ENCODE results near the gene TTC33.
A peak's percentile ranks its signal among the peaks of the same experiment; 100 is the strongest.
"Not testable (repeated sequence)": the region's sequence is repeated elsewhere in the genome, so short reads cannot be mapped to it uniquely, and the experiment has no call there.

Gene TTC33

DNA sequence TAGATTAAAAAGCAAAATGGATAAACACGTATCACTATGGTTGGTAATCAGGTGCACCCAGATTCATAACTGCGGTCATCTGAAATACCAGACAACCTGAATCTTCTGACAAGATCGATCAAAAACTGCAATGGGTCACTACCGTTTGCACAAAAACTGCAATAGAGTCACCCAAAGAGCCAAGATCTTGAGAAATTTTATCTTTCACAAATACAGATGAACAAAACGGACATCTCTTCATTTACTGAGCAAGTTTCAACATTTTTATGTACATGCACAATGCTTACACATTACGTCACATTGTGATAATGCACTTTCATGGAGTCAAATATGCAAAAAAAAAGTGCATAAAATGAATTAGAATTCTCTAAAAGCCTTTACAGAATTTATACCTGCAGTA, 23.8 kb upstream of the TTC33 start:
- no peak for DNase-seq

DNA sequence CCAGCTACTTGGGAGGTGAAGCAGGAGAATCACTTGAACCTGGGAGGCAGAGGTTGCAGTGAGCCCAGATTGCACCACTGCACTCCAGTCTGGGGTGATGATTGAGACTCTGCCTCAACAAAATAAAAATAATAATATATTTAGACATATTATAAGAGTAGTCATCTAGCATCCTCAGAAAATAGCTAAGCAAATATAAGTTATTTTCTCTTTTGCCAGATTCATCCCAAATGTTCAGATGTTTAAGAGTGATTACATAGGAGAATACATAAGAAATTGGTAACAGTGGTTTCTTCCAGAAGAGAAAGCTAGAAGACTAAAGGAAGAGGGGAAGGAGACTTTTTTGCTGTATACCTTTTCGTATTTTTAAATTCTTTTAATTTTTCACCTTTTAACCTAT, 22.4 kb upstream of the TTC33 start:
- no peak for DNase-seq

DNA sequence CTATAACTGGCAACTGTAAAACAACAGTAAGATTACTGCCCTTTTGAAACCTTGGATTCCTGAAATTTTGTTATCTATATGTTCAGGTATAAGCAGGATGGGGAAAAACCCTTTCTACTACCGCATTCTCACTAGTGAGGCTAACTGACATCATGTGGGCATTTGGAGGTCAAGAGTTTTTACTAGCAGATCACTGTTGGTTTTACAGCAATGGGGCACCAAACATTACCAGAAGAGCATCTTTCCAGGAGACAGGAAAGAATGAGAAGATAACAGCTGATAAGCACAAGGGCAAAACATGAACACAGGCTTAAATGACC, 20.9 kb upstream of the TTC33 start:
- DNase-seq: no peak

DNA sequence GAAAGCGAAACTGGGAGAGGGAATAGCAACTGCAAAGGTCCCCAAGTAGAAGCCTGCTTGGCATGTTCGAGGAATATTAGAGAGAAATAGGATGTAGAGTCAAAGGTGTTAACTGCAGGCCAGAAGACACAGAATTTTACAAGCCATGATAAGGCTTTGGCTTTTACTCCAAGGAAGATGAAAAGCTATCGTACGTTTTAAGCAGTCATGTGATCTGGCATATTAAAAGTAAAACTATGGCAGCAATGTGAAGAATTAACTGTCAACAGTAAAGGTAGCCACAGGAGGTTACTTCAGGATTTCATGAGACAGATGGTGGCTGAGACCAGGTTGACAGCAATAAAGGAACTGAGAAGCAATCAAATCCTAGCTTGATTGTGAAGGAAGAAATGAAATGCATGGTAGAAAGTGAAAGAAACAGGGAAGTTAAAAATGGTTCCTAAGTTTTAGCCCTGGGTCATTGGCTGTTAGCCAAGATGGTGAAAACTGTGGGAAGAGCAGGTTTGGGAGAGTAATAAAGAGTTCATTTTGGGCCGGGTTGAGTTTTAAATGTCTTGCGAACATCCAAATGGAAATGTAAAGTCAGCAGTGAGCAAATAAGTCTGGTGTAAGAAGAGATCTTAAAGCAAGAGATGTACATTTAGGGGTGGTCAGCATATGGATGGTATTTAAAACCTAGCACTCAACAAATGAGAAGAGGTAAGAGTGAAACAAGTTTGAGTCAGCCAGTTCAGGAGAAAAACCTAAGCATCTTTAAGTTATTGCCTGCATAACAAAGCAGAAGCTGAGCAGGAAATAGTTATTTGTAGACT, 20.3 kb upstream of the TTC33 start:
- DNase-seq: no peak

DNA sequence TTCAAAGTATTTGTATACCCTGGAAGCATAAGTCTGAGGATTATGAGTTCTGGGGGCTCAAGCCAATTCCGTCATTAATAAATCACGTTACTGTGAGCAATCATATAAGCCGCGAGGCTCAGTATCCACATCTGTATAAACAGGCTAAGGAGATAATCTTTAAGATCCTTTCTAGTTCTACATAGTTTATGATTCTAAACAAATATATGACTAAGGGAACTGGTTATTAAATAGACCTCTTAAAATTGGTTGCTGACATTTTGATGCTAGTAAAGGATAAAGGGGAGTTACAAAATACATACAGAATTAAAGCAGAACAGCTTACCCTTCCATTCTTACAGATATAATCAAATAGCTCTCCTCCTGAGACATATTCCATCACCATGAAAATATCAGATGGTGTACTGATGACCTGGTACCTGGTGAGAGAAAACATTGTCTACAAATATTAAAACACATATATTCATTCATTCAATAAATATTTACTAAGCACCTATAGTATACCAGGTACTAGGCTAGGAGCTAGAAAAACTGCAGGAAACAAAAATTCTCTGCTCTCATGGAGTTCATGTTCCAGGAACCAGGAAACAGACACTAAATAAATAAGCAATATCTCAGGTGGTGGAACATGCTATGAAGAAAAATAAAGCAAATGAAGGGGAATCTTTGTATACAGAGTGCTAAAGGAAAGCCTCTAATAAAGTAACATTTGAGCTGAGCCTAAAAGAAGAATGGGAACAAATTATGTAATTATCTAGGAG, 19.5 kb upstream of the TTC33 start:
- DNase-seq: no peak

DNA sequence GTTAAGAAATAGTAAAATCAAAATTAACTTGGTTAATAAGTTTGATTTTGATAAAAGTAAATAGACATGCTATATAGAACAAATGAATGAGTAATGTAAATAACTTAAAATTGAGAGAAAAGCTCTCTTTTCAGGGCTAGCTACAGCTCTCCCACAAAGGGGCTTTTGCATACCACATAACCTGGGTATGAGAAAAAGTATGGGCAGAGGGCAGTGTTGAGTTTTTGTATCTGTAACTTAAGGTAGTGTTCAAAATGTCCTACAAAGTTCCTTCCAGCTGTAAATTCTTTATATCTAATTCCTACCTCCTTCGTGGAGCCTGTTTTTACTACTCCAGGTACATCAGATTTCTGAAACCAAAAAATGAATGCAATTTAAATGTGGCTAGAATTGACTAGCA, 18.9 kb upstream of the TTC33 start:
- DNase-seq: no peak

DNA sequence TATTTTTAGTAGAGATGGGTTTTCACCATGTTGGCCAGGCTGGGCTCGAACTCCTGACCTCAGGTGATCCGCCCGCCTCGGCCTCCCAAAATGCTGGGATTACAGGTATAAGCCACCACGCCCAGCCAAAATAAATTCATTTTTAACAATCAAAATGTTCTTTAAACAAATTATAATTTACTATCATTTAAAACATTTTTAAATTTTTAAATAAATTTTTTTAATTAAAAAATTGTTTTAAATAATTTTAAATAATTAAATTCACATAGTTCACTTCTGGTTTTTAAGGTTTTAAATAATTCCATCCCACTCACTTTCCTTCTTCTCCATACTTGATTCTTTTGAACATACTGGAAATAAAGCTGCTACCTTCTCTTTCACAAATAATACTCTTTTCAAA, 15.0 kb upstream of the TTC33 start:
- DNase-seq: no peak

DNA sequence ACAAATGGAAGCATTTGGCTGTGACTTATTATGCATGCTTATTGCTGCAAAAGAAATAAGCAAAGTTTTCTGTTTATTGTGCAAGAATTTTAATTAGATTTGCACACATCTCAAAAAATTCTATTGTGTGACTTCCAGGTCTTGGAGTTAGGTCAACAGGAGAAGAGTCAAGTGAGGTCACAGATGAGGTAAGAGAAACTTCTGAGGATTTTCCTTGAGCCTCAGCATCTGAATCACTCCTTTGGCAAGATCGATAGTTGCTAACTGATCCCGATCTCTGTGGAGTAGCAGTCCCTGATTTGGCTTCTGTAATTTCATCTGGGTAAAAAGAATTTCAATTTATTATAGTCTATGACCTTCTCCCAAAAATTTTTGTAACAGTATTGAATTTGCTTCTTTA, 6.9 kb upstream of the TTC33 start:
- no peak for DNase-seq

DNA sequence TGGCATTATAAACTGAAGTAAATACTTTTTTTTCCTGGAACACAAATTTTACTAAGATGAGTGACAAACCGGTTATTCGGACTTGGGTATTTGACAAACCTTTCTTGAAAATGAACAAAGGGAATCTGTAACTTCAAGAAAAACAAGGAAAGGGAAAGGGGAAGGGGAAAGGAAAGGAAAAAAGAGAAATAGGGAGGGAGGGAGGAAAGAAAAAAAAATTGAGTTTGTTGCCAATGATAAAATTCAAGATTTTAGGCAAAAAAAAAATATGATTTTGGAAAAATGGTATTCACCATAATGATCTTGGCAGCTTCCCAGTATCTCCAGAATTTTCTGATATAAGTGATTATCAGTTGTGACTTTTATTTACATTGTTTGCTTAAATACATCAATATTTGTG, 1.6 kb upstream of the TTC33 start:
- DNase-seq: no peak

DNA sequence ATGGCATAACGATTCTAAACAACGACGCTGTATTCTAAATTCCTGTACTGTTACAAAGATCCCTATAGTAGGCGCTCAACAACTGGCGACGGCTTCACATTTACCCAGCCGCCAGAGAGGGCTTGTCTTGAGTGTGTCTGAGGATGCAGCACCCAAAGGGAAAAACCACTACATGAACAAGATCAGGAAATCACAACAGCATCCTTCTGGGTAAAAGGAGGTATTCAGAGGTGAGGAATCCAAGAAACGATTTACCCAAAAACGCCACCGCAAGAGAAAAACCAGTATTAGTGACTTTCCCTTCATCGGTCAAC, 711 bp downstream of the TTC33 start:
- DNase-seq: peak; percentile 84

DNA sequence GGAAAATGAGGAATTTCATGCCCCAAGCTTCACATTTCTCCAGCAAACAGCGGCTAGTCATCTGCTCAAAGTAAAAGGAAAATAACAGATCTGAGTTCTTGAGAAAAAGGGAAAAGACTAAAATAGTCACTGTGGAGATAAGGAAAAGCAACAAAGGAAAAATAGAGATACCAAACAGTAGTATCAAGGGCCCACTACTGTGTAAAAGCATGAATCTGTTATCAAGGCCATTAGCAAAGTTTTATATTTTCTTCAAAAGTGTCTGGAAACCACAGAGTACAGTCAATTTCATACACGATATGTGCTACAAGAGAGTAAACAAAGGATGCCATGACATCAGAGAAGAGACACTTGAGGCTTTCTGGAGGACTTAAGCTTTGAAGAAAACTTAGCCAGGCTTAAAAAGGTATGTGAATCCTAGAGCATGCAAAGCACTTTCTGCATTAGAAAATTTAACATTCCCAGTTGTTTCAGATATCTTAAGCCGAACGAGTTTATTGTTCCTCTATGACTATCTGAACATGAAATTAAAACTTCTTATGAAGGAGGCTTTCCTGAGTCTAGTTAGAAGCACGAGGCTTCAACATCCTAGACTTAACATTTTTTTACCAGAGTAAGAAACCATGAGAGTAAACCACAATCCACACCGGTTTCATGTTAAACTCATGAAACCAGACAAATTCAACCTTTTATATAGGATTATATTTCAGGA, 1.2 kb downstream of the TTC33 start:
- no peak for DNase-seq

DNA sequence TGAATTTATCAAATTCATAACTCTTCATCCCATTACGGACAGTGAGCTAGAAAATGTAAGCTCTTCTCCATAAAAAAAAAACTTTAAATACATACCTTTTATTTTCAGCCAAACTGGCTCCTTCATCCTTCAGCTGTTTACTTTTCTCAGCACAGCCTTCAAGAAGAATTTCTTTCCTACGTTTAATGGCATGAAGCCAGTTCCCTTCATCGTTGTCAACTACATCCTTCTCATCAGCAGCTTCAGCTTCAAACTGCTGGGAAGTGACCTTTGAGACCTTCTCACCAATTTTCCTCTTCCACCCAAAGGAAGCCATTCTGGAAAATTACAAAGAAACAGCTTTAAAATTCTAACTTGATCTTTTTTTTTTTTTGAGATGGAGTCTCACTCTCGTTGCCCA, 9.1 kb downstream of the TTC33 start:
- DNase-seq: no peak

DNA sequence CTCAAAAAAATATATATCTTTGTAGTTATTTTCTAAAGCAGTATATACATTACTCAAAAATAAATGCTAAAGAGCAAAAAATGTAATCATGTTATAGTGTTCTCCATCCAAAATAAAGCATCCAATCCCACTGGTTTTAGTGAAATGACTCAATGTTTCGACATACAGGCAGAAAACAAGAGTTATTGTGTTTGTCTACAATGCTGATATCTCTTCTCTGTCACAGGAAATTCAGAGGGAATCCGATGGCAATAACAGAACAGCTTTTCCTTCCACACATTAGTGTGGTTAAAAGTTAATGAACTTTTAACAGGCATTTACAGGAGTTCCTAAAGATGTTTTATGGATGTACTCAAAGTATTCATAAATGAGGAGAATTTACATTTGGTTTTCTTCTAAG, 12.0 kb downstream of the TTC33 start:
- no peak for DNase-seq

DNA sequence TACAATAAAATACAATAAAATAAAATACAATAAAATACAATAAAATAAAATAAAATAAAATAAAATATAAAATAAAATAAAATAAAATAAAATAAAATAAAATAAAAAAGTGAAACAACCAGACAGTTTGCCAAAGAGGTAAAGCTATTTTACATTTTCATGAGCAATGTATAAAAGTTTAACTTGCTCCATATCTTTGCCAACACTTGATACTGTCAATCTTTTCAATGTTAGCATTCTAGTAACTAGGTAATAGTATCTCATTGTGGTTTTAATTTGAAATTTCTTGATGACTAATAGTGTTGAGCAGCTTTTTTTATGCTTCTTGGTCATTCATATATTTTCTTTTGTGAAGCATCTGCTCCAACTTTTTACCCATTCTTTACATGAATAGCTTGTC, 17.3 kb downstream of the TTC33 start:
- DNase-seq: no peak

DNA sequence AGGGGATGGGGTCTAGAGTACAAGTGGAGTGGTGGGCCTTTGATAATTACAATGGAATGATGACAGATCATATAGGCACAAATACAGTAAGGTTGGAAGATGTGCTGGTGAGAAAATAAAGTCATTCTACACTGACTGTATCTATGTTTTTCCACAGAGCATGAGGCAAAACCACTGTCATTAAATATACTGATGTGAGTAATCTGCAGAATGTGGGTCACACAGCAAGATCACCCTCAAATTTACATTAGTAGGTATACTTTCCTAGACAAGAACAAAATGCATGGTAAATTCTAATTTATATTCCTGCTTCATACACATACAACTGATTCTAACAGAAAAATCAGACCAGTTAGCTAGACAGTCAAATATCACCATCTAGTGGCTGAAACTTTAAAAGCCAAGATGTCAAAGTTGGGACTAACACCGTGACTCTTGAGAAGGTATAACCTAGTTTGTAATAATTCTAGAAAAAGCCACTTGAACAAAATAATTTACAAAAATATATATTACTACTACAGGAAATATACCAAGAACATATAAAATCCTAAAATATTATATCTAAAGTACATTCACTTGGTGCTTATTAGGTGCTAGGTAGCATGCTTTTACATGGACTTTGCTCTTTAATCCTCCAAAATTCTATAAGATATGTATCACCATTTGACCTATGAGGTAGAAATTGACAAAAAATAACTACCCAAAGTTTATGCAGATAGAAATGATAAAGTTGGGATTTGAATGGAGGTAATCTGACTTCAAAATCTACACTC, 19.5 kb downstream of the TTC33 start:
- DNase-seq: no peak

DNA sequence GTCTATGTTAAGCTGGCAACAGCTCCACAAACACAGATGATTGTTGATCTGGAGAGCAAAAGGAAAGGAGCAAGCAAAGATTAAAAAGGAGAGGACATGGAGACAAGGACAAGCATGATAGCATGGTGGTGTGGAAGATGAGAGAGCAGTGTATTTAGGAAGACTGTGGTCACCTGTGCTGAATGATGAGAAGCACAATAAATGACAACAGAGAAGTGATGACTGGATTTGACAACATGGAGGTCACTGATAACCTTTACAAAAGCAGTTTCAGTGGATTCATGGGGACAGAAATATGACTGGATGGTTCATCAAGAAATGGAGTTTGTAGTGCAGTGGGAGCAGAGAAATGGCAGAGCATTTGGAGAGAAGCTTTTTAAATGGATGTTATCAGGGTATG, 20.2 kb downstream of the TTC33 start:
- DNase-seq: no peak

DNA sequence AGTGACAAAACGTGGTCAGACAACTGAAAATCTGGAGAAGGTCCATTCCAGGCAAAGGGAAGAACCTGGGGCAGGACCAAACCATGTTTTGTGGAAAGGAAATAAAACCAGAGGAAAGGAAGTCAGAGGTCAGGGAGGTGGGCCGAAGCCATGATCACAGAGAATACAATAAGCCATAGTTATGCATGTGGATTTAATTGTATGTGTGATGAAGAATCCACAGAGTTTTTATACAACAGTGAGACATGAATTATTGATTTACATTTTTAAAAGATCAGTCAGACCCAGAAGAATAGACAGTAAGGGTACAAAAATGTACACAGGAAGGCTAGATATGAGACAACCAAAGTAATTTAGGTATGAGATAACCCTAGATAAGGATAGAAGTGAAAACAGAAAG, 20.8 kb downstream of the TTC33 start:
- DNase-seq: no peak

DNA sequence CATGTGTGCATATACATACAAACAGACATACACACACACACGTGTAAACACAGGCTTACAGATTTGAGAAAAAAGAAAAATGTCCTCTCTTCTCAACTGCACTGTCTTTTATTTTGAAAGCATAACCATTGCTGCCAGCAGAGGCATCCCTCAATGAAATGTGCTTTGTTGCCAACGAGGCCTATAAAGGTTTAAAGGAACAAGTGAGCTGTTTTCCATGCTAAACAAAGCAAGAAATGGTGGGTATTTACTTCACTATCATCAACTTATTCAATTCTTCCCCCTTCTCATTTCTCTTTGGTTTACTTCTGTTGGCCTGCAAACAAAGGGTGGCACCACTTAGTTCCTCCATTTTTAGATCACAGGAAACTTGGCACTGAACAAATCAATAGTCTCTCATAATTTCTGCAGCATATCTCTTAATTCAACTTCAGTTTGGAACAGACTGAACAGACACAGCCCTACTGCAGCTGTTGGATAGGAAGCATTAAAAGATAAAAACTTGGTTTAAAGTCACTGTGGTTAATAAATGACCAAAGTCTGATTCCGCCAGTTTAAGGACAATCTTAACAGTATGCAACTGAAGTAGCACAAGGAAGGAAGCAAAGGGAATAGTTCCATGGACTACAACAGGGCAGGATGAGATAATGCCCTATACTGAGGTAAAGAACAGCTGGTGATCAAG, 21.7 kb downstream of the TTC33 start:
- DNase-seq: no peak

DNA sequence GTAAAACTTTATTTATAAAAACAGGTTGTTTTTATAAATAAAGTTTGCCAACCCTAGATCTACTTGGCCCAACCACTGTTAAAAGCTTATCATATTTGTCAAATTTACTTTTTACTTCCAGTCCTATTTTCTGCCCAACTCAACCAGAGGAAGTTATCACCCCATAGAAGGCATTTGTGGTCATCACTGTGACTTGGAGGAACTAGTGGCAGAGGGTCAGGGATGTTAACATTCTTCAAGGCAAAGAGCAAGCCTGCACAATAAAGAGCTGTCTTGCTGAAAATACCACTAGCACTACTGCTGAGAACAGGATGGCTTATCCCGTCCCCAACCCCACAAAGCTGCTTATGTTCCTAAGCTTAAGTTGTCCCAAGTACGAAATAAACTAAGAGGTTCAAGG, 22.3 kb downstream of the TTC33 start:
- DNase-seq: no peak

DNA sequence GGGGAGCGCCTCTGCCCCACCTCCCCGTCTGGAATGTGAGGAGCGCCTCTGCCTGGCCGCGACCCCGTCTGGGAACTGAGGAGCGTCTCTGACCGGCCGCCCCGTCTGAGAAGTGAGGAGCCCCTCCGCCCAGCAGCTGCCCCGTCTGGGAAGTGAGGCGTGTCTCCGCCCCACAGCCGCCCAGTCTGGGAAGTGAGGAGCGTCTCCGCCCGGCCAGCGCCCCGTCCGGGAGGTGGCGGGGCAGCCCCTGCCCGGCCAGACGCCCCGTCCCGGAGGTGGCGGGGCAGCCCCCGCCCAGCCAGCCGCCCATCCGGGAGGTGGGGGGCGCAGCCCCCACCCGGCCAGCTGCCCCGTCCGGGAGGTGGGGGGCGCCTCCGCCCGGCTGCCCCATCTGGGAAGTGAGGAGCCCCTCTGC, 33.3 kb downstream of the TTC33 start:
- DNase-seq: not testable (repeated sequence)

DNA sequence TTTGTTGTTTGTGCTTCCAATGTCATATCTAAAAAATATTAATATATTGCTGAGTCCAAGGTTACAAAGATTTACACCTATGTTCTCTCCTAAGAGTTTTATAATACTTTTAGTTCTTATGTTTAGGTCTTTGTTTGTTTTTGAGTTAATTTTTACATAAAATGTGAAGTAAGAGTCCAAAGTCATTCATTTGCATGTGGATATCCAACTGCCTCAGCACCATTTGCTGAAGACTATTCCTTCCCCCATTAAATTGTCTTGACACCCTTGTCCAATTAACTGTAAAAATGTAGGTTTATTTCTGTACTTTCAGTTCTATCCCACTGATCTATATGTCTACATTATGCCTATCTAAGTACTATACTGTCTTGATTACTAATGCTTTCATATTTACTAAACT, 35.7 kb downstream of the TTC33 start:
- DNase-seq: no peak

DNA sequence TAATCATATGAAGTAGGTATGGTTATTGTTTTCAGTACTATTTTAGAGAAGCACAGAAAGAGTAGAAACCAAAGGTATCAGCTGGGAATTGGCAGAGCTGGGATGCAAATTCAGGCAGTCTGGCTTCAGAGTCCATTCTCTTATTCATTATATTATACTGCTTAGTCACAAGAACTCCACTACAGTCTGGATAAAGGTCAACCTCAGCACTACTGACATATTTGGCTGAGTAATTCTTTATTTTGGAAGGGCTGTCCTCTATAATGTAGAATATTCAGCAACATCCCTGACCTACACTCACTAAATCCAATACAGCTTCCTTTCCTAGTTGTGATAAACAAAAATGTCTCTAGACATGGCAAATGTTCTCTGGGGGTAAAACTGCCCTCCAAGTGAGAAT, 38.5 kb downstream of the TTC33 start:
- no peak for DNase-seq

DNA sequence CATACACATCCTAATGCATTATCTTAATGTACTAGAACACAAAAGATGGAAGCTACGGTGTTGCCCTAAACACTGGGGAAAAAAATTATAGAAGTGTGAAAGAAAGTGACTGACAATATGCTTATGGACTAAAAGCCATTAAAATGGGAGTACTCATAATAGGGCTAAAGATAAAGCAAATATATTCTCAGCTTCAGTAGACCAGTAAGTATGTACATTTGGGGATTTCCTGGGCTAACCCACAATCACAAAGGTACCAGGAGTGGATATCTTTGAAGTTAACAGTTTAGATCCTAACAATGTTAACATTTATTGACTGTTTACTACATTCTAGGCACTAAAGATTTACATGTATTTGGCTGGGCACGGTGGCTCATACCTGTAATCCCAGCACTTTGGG, 39.2 kb downstream of the TTC33 start:
- DNase-seq: no peak

All from left hindlimb (tissue), 1 donor.